Erythroblast (primary cell): ENCODE data around the gene COX15.

Experiments
- GATA1 ChIP-seq: IDR thresholded peaks from 2 replicates; pipeline ENCODE4 v1.6.1; 2011; ENCODE audit warnings: low read depth, mild to moderate bottlenecking, control low read depth, low read length, moderate library complexity
- POLR2A ChIP-seq: IDR thresholded peaks from 2 replicates; pipeline ENCODE4 v1.6.1; 2011; ENCODE audit warnings: mild to moderate bottlenecking, low read length

GRCh38 chr10:99760321-99760720, 28.4 kb upstream of the COX15 start:
- TF ChIP-seq POLR2A = no peak
- no peak for TF ChIP-seq GATA1
